Gastroesophageal sphincter (tissue), 3 donors: ENCODE results near the gene NFIX.
A peak's percentile ranks its signal among the peaks of the same experiment; 100 is the strongest.

Experiments
- POLR2AphosphoS5 ChIP-seq: sonication (generic); formaldehyde crosslinking; IDR thresholded peaks from one replicate; pipeline ENCODE4 v1.6.1; 2017; ENCODE audit warnings: antibody characterized with exemption
- TF ChIP-seq, protein P1 (sequence below), 4 experiments: fragments of 200-600 bp in 2 of 4; fragments of 450-650 bp in 2 of 4; sonication (generic) in 1 of 4; IDR thresholded peaks; one replicate each; pipeline ENCODE4 v1.5.1; 2017 to 2019; ENCODE audit warnings: antibody characterized with exemption in 4 of 4, mild to moderate bottlenecking in 2 of 4, moderate library complexity in 2 of 4

DNA sequence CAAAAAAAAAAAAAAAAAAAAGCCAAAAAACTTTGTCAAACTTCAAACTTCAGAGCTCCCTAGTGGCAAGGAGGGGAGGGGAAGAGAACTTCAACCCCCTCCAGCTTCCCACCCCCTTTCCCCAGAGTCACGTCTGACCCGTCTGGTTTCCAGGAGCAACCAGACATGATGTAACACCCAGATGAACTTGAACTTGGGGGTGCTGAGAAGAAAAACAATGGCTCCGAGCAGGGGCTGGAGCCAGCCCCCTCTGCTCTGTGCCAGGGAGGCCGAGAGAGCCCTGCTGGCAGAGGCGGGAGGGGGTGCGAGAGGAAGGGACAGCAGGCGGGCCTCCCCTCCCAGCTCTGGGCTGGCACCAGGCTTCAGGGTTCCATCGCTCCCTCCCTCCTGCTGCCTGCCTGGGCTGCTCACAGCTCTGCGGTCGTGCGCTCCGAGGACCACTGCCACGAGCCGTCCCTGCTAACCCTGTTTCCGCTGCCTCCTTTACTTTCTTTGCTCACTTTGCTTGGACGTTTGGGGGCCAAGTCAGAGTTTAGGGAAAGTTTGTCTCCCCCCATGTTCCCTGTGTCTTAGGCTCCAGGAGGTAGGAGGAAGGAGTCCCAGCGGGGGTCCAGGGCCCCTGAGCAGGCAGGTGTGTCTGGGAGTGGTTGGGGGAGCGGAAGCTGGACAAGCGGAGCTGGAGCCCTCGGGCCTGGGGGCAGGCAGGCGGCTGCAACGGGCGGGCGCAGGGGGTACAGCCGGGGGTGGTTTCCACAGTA is 96.3 kb downstream of the NFIX start:
- TF ChIP-seq, protein P1, sequence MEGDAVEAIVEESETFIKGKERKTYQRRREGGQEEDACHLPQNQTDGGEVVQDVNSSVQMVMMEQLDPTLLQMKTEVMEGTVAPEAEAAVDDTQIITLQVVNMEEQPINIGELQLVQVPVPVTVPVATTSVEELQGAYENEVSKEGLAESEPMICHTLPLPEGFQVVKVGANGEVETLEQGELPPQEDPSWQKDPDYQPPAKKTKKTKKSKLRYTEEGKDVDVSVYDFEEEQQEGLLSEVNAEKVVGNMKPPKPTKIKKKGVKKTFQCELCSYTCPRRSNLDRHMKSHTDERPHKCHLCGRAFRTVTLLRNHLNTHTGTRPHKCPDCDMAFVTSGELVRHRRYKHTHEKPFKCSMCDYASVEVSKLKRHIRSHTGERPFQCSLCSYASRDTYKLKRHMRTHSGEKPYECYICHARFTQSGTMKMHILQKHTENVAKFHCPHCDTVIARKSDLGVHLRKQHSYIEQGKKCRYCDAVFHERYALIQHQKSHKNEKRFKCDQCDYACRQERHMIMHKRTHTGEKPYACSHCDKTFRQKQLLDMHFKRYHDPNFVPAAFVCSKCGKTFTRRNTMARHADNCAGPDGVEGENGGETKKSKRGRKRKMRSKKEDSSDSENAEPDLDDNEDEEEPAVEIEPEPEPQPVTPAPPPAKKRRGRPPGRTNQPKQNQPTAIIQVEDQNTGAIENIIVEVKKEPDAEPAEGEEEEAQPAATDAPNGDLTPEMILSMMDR (IDR thresholded peaks at IDR 0.05): peak in 1 of 4 experiments; percentile 10
- TF ChIP-seq POLR2AphosphoS5: peak; percentile 27
